H1 (cell line): ENCODE results near the gene NUDT7. TPM values are rescaled to one million over a fixed set of nuclear protein-coding genes. Genes with fewer than 3 reads are reported as not detected.

ENCODE experiments used
- CTCF ChIA-PET: fragments of 300-600 bp; sonication (Branson Sonifier 250); formaldehyde crosslinking; loops from one replicate; lab custom pipeline; 2021; ENCODE audit not compliant: partially characterized antibody; lab: Charles Lee
- POLR2A ChIA-PET: fragments of 300-600 bp; sonication (Branson Sonifier 250); formaldehyde crosslinking; loops from one replicate; lab custom pipeline; 2021; ENCODE audit warnings: inconsistent platforms; ENCODE audit not compliant: partially characterized antibody; lab: Charles Lee
- DNase-seq, 2 experiments: peaks; one replicate each; pipeline versions ENCODE4 v3.0.0 to v3.0.0-alpha.2; 2010 to 2022; ENCODE audit warnings: low spot score in 2 of 2, low read depth in 1 of 2, mixed read lengths in 1 of 2
- FAIRE-seq: peaks from 2 replicates; lab custom pipeline; 2011; peaks lifted over from hg19 to GRCh38; lab: Jason Lieb, UNC
- H2AFZ ChIP-seq: 2 replicates; pipeline ENCODE4 v1.8.1; 2012; ENCODE audit warnings: low read length, inconsistent platforms
- H2AK5ac ChIP-seq: 2 replicates; pipeline ENCODE4 v1.6.1; 2013; ENCODE audit warnings: low read depth, low read length
- H2BK120ac ChIP-seq: replicated peaks from 2 replicates; pipeline ENCODE3; 2013; ENCODE audit warnings: low read depth, low read length, inconsistent platforms
- H2BK12ac ChIP-seq: 2 replicates; pipeline ENCODE4 v1.6.1; 2013; ENCODE audit warnings: low read depth, low read length
- H2BK15ac ChIP-seq: 2 replicates; pipeline ENCODE4 v1.6.1; 2013; ENCODE audit warnings: low read length
- H2BK20ac ChIP-seq: 2 replicates; pipeline ENCODE4 v1.6.1; 2013; ENCODE audit warnings: low read length
- H2BK5ac ChIP-seq: 2 replicates; pipeline ENCODE4 v1.6.1; 2013; ENCODE audit warnings: low read depth, low read length
- H3K14ac ChIP-seq: 2 replicates; pipeline ENCODE4 v1.6.1; 2013; ENCODE audit warnings: inconsistent platforms; ENCODE audit not compliant: insufficient read length
- H3K18ac ChIP-seq: 2 replicates; pipeline ENCODE4 v1.6.1; 2013; ENCODE audit warnings: low read length; ENCODE audit errors: extremely low read depth
- H3K23ac ChIP-seq: 2 replicates; pipeline ENCODE4 v1.6.1; 2013; ENCODE audit warnings: inconsistent platforms; ENCODE audit not compliant: insufficient read length
- H3K23me2 ChIP-seq: 2 replicates; pipeline ENCODE4 v1.6.1; 2013; ENCODE audit warnings: low read depth, low read length
- H3K27ac ChIP-seq: 2 replicates; pipeline ENCODE4 v1.6.1; 2011; ENCODE audit warnings: low read depth, low read length, inconsistent platforms
- H3K27me3 ChIP-seq, 4 experiments: replicated peaks in 1 of 4; 1 replicate in 1 of 4; 2 replicates in 3 of 4; pipeline versions ENCODE4 v1.6.1 to v1.8.1; 2011 to 2013; ENCODE audit warnings: low read length in 3 of 4, mild to moderate bottlenecking in 3 of 4, inconsistent platforms in 2 of 4, mixed read lengths in 2 of 4, moderate library complexity in 1 of 4; ENCODE audit not compliant: control insufficient read depth in 3 of 4, insufficient read depth in 3 of 4; ENCODE audit errors: extremely low read depth in 1 of 4
- H3K36me3 ChIP-seq, 4 experiments: 2 replicates each; pipeline versions ENCODE4 v1.6.1 to v1.8.1; 2011 to 2013; ENCODE audit warnings: mild to moderate bottlenecking in 4 of 4, low read length in 3 of 4, moderate library complexity in 2 of 4, control low read depth in 1 of 4, inconsistent platforms in 1 of 4; ENCODE audit not compliant: insufficient read depth in 4 of 4, control insufficient read depth in 2 of 4
- H3K4ac ChIP-seq: replicated peaks from 2 replicates; pipeline ENCODE3; 2013; ENCODE audit warnings: low read length, low read depth, mixed read lengths, inconsistent platforms; ENCODE audit not compliant: insufficient read length
- H3K4me1 ChIP-seq, 4 experiments: replicated peaks in 1 of 4; 1 replicate in 1 of 4; 2 replicates in 3 of 4; pipeline versions ENCODE4 v1.6.1 to v1.8.1; 2011 to 2013; ENCODE audit warnings: low read length in 3 of 4, inconsistent platforms in 2 of 4, mixed read lengths in 1 of 4; ENCODE audit not compliant: insufficient read depth in 4 of 4, control insufficient read depth in 3 of 4
- H3K4me2 ChIP-seq, 2 experiments: 2 replicates each; pipeline versions ENCODE4 v1.6.1 to v1.8.1; 2011 to 2013; ENCODE audit warnings: low read depth in 2 of 2, low read length in 2 of 2, control low read depth in 1 of 2, inconsistent platforms in 1 of 2, mild to moderate bottlenecking in 1 of 2; ENCODE audit not compliant: insufficient read depth in 1 of 2
- H3K4me3 ChIP-seq, 4 experiments: fragments of 200-600, 300-600 bp in 1 of 4; sonication (generic), shearing (Covaris generic), sonication (Bioruptor Twin) in 1 of 4; 2 replicates each; pipeline versions ENCODE4 v1.5.1 to v1.8.1; 2011 to 2016; ENCODE audit warnings: low read length in 4 of 4, low read depth in 3 of 4, control low read depth in 2 of 4, inconsistent platforms in 2 of 4, mild to moderate bottlenecking in 2 of 4, mixed read lengths in 1 of 4, moderate library complexity in 1 of 4; ENCODE audit not compliant: insufficient read depth in 2 of 4; ENCODE audit errors: extremely low read depth in 1 of 4
- H3K56ac ChIP-seq: replicated peaks from 2 replicates; pipeline ENCODE3; 2013; ENCODE audit warnings: low read depth, mild to moderate bottlenecking, mixed read lengths, low read length, inconsistent platforms; ENCODE audit not compliant: insufficient read length
- H3K79me1 ChIP-seq: 2 replicates; pipeline ENCODE4 v1.6.1; 2013; ENCODE audit warnings: low read depth, low read length, control low read depth
- H3K79me2 ChIP-seq, 2 experiments: 2 replicates each; pipeline versions ENCODE4 v1.6.1 to v1.8.1; 2012 to 2013; ENCODE audit warnings: low read length in 2 of 2, mild to moderate bottlenecking in 2 of 2, inconsistent platforms in 1 of 2; ENCODE audit not compliant: insufficient read depth in 2 of 2, control insufficient read depth in 1 of 2
- H3K9ac ChIP-seq, 4 experiments: replicated peaks in 1 of 4; 1 replicate in 1 of 4; 2 replicates in 3 of 4; pipeline versions ENCODE4 v1.6.1 to v1.8.1; 2011 to 2013; ENCODE audit warnings: low read depth in 3 of 4, low read length in 3 of 4, control low read depth in 2 of 4, mild to moderate bottlenecking in 2 of 4, moderate library complexity in 2 of 4, inconsistent platforms in 1 of 4; ENCODE audit errors: extremely low read depth in 1 of 4
- H3K9me3 ChIP-seq, 2 experiments: 2 replicates each; pipeline versions ENCODE4 v1.6.1 to v1.8.1; 2012 to 2013; ENCODE audit warnings: mild to moderate bottlenecking in 2 of 2, moderate library complexity in 2 of 2, control low read depth in 1 of 2, inconsistent platforms in 1 of 2, low read depth in 1 of 2, low read length in 1 of 2, mixed read lengths in 1 of 2; ENCODE audit not compliant: insufficient read depth in 2 of 2
- H4K20me1 ChIP-seq, 2 experiments: replicated peaks in 1 of 2; 2 replicates each; pipeline versions ENCODE3 to v1.8.1; 2011 to 2013; ENCODE audit warnings: inconsistent platforms in 2 of 2, low read length in 2 of 2, mild to moderate bottlenecking in 1 of 2; ENCODE audit not compliant: insufficient read depth in 2 of 2, control insufficient read depth in 1 of 2
- H4K5ac ChIP-seq: 2 replicates; pipeline ENCODE4 v1.6.1; 2013; ENCODE audit warnings: low read length, low read depth, mixed read lengths, inconsistent platforms; ENCODE audit not compliant: insufficient read length
- H4K8ac ChIP-seq: 2 replicates; pipeline ENCODE4 v1.8.0; 2013; ENCODE audit warnings: mild to moderate bottlenecking, moderate library complexity, low read length, inconsistent platforms; ENCODE audit not compliant: insufficient read depth; ENCODE audit errors: extremely low read depth
- H4K91ac ChIP-seq: replicated peaks from 2 replicates; pipeline ENCODE3; 2013; ENCODE audit warnings: low read length, mixed read lengths, inconsistent platforms; ENCODE audit not compliant: insufficient read length
- CTBP2 ChIP-seq: IDR thresholded peaks from 2 replicates; pipeline ENCODE4 v1.7.0; 2011; ENCODE audit warnings: borderline replicate concordance, mild to moderate bottlenecking, moderate library complexity, mixed read lengths, low read length; ENCODE audit not compliant: insufficient read depth, insufficient read length
- EP300 ChIP-seq, 2 experiments: IDR thresholded peaks; 1 replicate in 1 of 2; 2 replicates in 1 of 2; pipeline ENCODE4 v1.6.1; 2011 to 2012; ENCODE audit warnings: low read depth in 2 of 2, low read length in 2 of 2, mild to moderate bottlenecking in 2 of 2, borderline replicate concordance in 1 of 2, inconsistent platforms in 1 of 2, moderate library complexity in 1 of 2
- EZH2 ChIP-seq: fragments of 200-600 bp; sonication (generic); IDR thresholded peaks from 2 replicates; pipeline ENCODE4 v1.7.1; 2012; ENCODE audit warnings: low read depth, mild to moderate bottlenecking, moderate library complexity, low read length, inconsistent platforms; ENCODE audit not compliant: severe bottlenecking
- GABPA ChIP-seq: IDR thresholded peaks from 2 replicates; pipeline ENCODE4 v1.6.1; 2011; ENCODE audit warnings: mild to moderate bottlenecking, low read length, moderate library complexity, borderline replicate concordance; ENCODE audit not compliant: insufficient read depth
- KDM5A ChIP-seq: fragments of 200-600 bp; IDR thresholded peaks from 2 replicates; pipeline ENCODE4 v1.7.1; 2012; ENCODE audit warnings: mild to moderate bottlenecking, low read length, inconsistent platforms, mixed read lengths
- NRF1 ChIP-seq: IDR thresholded peaks from 2 replicates; pipeline ENCODE4 v1.6.1; 2011; ENCODE audit warnings: mild to moderate bottlenecking, low read depth, low read length, improper control_type of control experiment
- POLR2A ChIP-seq, 2 experiments: IDR thresholded peaks; 1 replicate in 1 of 2; 2 replicates in 1 of 2; pipeline ENCODE4 v1.6.1; 2011; ENCODE audit warnings: low read depth in 2 of 2, low read length in 2 of 2, mild to moderate bottlenecking in 2 of 2; ENCODE audit errors: control extremely low read depth in 1 of 2
- POLR2AphosphoS5 ChIP-seq: IDR thresholded peaks from 2 replicates; pipeline ENCODE4 v1.6.1; 2011; ENCODE audit warnings: low read depth, low read length
- POU5F1 ChIP-seq: IDR thresholded peaks from 2 replicates; pipeline ENCODE4 v1.6.1; 2011; ENCODE audit warnings: low read depth, mild to moderate bottlenecking, low read length, moderate library complexity
- RXRA ChIP-seq: IDR thresholded peaks from 2 replicates; pipeline ENCODE4 v1.6.1; 2011; ENCODE audit warnings: low read depth, mild to moderate bottlenecking, low read length, moderate library complexity; ENCODE audit not compliant: insufficient read depth
- SP2 ChIP-seq: IDR thresholded peaks from 2 replicates; pipeline ENCODE4 v1.6.1; 2012; ENCODE audit warnings: mild to moderate bottlenecking, low read length, inconsistent platforms
- TAF1 ChIP-seq: IDR thresholded peaks from 2 replicates; pipeline ENCODE4 v1.6.1; 2011; ENCODE audit warnings: mild to moderate bottlenecking, low read depth, low read length
- TAF7 ChIP-seq: optimal IDR thresholded peaks from 2 replicates; pipeline ENCODE3; 2011; ENCODE audit warnings: low read depth, mild to moderate bottlenecking, inconsistent platforms, low read length, moderate library complexity, borderline replicate concordance
- USF2 ChIP-seq: IDR thresholded peaks from 2 replicates; pipeline ENCODE4 v1.6.1; 2011; ENCODE audit warnings: low read length, improper control_type of control experiment
- WGBS, 2 experiments: shearing (Covaris generic) in 1 of 2; methylation state at CpG; one replicate each; pipeline versions ENCODE4 v1.1.6 to v1.1.7; 2013 to 2015; ENCODE audit warnings: low lambda C conversion rate in 2 of 2, mixed read lengths in 2 of 2, inconsistent platforms in 1 of 2, low coverage in 1 of 2, missing lambda C conversion rate in 1 of 2; ENCODE audit not compliant: insufficient replicate concordance in 2 of 2, insufficient coverage in 1 of 2, insufficient read length in 1 of 2; ENCODE audit errors: extremely low coverage in 1 of 2, missing lambda C conversion rate in 1 of 2; 5-methylcytosine and 5-hydroxymethylcytosine counted together
- polyA plus RNA-seq, 7 experiments: library from polyadenylated mRNA; depleted of rRNA in 3 of 7; stranded (reverse) in 5 of 7; unstranded in 2 of 7; fragments of >200 nt in 5 of 7; fragments of 200-250 nt in 2 of 7; gene quantifications; 1 replicate in 5 of 7; 2 replicates in 1 of 7; 4 replicates in 1 of 7; pipeline versions ENCODE4 v1.2.1 to v1.2.3, GENCODE V29; 2011 to 2013; ENCODE audit warnings: missing spikeins in 2 of 7, mixed read lengths in 2 of 7
- total RNA-seq: library from RNA; stranded (reverse); fragmentation: NEBNext Ultra II Directional; extraction: Animal tissue kit (Norgen Biotek cat#: 25700); gene quantifications from 2 replicates; pipeline ENCODE4 v1.2.1, GENCODE V29; 2021

Gene NUDT7
- total and polyA plus RNA-seq, 2 of the 8 experiments (the other 6 are each of a cell fraction or from before 2014, with no cell fraction given), result 8.8 to 19.7 TPM

- H3K4me3 ChIP-seq, result no peak overlapping the region
- H2BK15ac ChIP-seq, result no peak overlapping the region
- no peak overlapping the region for H3K4me2 ChIP-seq
- POLR2A ChIA-PET, result no interaction called here
- H3K79me1 ChIP-seq, result no peaks in the 10 kb centered on the region
- no peak for FAIRE-seq
- no peak overlapping the region for H2BK12ac ChIP-seq
- WGBS, 2 experiments, result 89% methylated on average over 4 of the region's 4 CpGs; no CpG with 5 or more reads in 1 of the 2 experiments
- no peak overlapping the region for H3K4ac ChIP-seq
- H3K23me2 ChIP-seq, result no peaks in the 10 kb centered on the region
- no peak overlapping the region for H3K18ac ChIP-seq
- H2BK120ac ChIP-seq, result no peak overlapping the region
- H2BK20ac ChIP-seq, result no peak overlapping the region
- H4K5ac ChIP-seq, result no peak overlapping the region
- no peak overlapping the region for H2AFZ ChIP-seq
- no peaks in the 10 kb centered on the region for H3K79me2 ChIP-seq
- H3K36me3 ChIP-seq, result no peaks in the 10 kb centered on the region
- no peak overlapping the region for H4K8ac ChIP-seq
- no peak overlapping the region for H2BK5ac ChIP-seq
- H3K9ac ChIP-seq, result no peak overlapping the region
- H3K14ac ChIP-seq, result no peak overlapping the region
- no peaks in the 10 kb centered on the region for H3K9me3 ChIP-seq
- H4K91ac ChIP-seq, result no peak overlapping the region
- H3K23ac ChIP-seq, result no peak overlapping the region
- CTCF ChIA-PET, result interaction anchor here (0.9 to 1.7 kb wide), 4 partner anchors 9 to 313 kb away, joined by 3 to 6 read pairs (median 3); no protein-coding TSS in a partner anchor
- H3K27me3 ChIP-seq, result 0 out of 7 replicates have a peak, but pooled peaks cover 0 to 1% (median 0%) of the 10 kb centered on the region in 4 experiments
- H4K20me1 ChIP-seq, result no peaks in the 10 kb centered on the region
- no peak overlapping the region for H2AK5ac ChIP-seq
- DNase-seq, result no peak
- no peaks in the 10 kb centered on the region for H3K4me1 ChIP-seq
- H3K27ac ChIP-seq, result no peak overlapping the region
- no peak overlapping the region for H3K56ac ChIP-seq
- TF ChIP-seq POU5F1, result no peak
- no peak for TF ChIP-seq RXRA
- TF ChIP-seq EP300 (IDR thresholded peaks at IDR 0.05; ENCODE audit: borderline replicate concordance in 1 of 2, low read depth in 2 of 2, low read length in 2 of 2), result no peak
- no peak for TF ChIP-seq USF2
- TF ChIP-seq TAF7, result no peak
- no peak for TF ChIP-seq POLR2A (IDR thresholded peaks at IDR 0.05; ENCODE audit: control extremely low read depth in 1 of 2, low read depth in 2 of 2, low read length in 2 of 2)
- TF ChIP-seq SP2, result no peak
- TF ChIP-seq TAF1, result no peak
- no peak for TF ChIP-seq GABPA
- TF ChIP-seq KDM5A, result no peak
- TF ChIP-seq CTBP2, result no peak
- TF ChIP-seq EZH2, result no peak
- no peak for TF ChIP-seq NRF1
- no peak for TF ChIP-seq POLR2AphosphoS5
These were observed 35.9 kb upstream of the NUDT7 start for GRCh38 chr16:77686385-77686784.
